Measurements from ENCODE around the gene CLEC2L. TPM values are rescaled to one million over a fixed set of nuclear protein-coding genes. Genes with fewer than 3 reads are reported as not detected.

Gene CLEC2L
- polyA plus RNA-seq, 1 of the 3 experiments (the other 2 are of a cell fraction) = not detected

DNA sequence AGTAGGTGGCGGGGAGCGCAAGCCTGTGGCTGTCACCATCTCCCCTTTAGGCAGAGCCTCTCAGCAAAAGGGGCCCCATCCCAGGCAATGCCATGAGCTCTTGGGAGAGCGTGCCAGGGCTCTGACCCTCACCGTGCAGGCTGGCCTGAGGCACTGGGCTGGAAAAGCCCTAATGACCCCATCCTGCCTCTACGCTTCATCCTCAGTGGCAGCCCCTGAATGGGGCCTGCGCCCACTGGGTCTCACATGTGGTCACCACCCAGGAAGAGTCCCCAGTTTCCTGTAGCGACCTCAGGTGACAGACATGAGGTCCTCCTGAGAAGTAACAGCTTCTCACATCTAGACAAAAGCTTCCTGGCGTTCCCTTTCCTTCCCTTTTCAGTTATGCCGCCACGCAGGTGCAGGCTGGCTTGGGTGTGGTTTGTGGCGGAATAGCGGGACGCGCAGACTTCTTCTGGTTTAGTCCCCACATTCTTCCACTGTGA is 59.2 kb downstream of the CLEC2L start:
- Histone ChIP-seq H4K20me1 (ENCODE audit: insufficient read depth) (no peaks in the 10 kb centered on the region), H3K4me2 (no peak overlapping the region), H3F3A (replicated peaks; ENCODE audit: insufficient read depth) (no peaks in the 10 kb centered on the region), H3K9ac (no peak overlapping the region), H3K9me2 (no peaks in the 10 kb centered on the region), H2AFZ (ENCODE audit: low read depth) (no peak overlapping the region), H3K36me3 (replicated peaks in 1 of 2; ENCODE audit: control insufficient read depth in 1 of 2, insufficient read depth in 2 of 2, low read length in 1 of 2) (peaks cover 58 to 73% of the 10 kb centered on the region in 2 experiments), H3K27me3 (ENCODE audit: insufficient read depth) (no peaks in the 10 kb centered on the region), H3K27ac (ENCODE audit: low read depth in 2 of 2, low read length in 1 of 2) (no peak overlapping the region), H3K4me1 (ENCODE audit: control insufficient read depth in 1 of 2, insufficient read depth in 2 of 2, low read depth in 1 of 2, low read length in 1 of 2) (no peaks in the 10 kb centered on the region), H3K4me3 (ENCODE audit: low read depth in 2 of 2, low read length in 1 of 2) (no peak overlapping the region), H3K79me2 (ENCODE audit: insufficient read depth) (no peaks in the 10 kb centered on the region), H3K9me3 (no peaks in the 10 kb centered on the region)
- ChIA-PET CTCF (interaction anchor here (0.8 to 2.9 kb wide), 4 partner anchors 12 to 420 kb away, joined by 3 to 9 read pairs (median 5); no protein-coding TSS in a partner anchor), POLR2A (interaction anchor here (1.1 kb wide), 1 partner anchor 52 kb away, joined by 3 read pairs; no protein-coding TSS in a partner anchor)
- no peak for DNase-seq
- WGBS (ENCODE audit: low lambda C conversion rate) = 98% methylated on average over 11 of the region's 14 CpGs
- no peak for TF ChIP-seq FOXJ3 (CRISPR knock-in tag; IDR thresholded peaks at IDR 0.05)
- no peak for TF ChIP-seq RCOR1 (IDR thresholded peaks at IDR 0.05; ENCODE audit: low read length)
- TF ChIP-seq CHD2 (IDR thresholded peaks at IDR 0.05; ENCODE audit: low read length, partially characterized antibody) = no peak
- TF ChIP-seq TAF1 (IDR thresholded peaks at IDR 0.05; ENCODE audit: borderline replicate concordance, low read depth, low read length) = no peak
- no peak for TF ChIP-seq SMC3 (IDR thresholded peaks at IDR 0.05; ENCODE audit: low read depth, low read length)
- TF ChIP-seq GABPA (IDR thresholded peaks at IDR 0.05; ENCODE audit: low read depth) = no peak

DNA sequence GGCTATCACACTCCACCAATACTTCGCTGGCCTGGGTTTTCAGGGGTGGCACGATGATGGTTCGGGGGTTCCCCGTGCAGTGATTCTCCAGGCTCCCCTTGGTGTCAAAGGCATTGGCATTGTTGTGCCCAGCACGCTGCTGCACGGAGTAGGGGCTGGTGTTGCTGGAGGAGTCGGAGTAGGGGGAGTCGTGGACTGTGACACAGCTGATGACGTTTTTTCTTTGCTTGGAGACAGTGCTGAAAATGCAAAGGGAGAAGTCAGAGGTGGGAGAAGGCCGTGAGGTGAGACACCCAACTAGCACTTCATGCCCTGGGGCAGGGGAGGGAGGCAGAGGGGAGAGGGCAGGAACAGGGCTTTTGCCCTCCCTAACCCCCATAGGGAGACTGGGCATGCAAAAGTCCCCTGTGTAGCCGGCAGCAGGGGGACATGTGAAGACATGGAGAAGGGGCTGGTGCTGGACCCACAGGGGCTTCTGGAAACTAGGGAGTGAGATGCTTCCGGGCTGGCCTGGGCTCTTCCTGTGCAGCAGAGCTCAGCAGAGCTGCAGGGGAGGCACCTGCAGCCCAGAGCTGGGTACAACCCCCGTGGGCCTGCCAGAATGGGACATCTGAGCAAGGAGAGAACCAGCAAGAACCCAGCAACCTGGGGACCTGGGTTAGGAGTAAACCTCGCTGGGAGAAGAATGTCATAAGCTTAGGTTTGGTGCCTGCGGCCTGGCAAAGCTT is 60.5 kb downstream of the CLEC2L start:
- ChIA-PET POLR2A (interaction anchor here (1.1 kb wide), 1 partner anchor 53 kb away, joined by 3 read pairs; no protein-coding TSS in a partner anchor), CTCF (interaction anchor here (0.6 to 2.3 kb wide), 7 partner anchors 18 to 242 kb away, joined by 3 to 6 read pairs (median 4); no protein-coding TSS in a partner anchor)
- Histone ChIP-seq H3K4me1 (ENCODE audit: control insufficient read depth in 1 of 2, insufficient read depth in 2 of 2, low read depth in 1 of 2, low read length in 1 of 2) (no peaks in the 10 kb centered on the region), H3K79me2 (ENCODE audit: insufficient read depth) (no peaks in the 10 kb centered on the region), H3K27ac (ENCODE audit: low read depth in 2 of 2, low read length in 1 of 2) (no peak overlapping the region), H2AFZ (ENCODE audit: low read depth) (no peak overlapping the region), H3K9me2 (no peaks in the 10 kb centered on the region), H3K9me3 (no peaks in the 10 kb centered on the region), H4K20me1 (ENCODE audit: insufficient read depth) (no peaks in the 10 kb centered on the region), H3K27me3 (ENCODE audit: insufficient read depth) (no peaks in the 10 kb centered on the region), H3F3A (replicated peaks; ENCODE audit: insufficient read depth) (no peaks in the 10 kb centered on the region), H3K4me2 (no peak overlapping the region), H3K36me3 (replicated peaks in 1 of 2; ENCODE audit: control insufficient read depth in 1 of 2, insufficient read depth in 2 of 2, low read length in 1 of 2) (peaks cover 61 to 79% of the 10 kb centered on the region in 2 experiments), H3K4me3 (ENCODE audit: low read depth in 2 of 2, low read length in 1 of 2) (no peak overlapping the region), H3K9ac (no peak overlapping the region)
- TF ChIP-seq RFX5 (IDR thresholded peaks at IDR 0.05; ENCODE audit: low read length) = no peak
- no peak for TF ChIP-seq ELF1 (IDR thresholded peaks at IDR 0.05)
- TF ChIP-seq JUND (IDR thresholded peaks at IDR 0.05) = no peak
- TF ChIP-seq, protein P1, sequence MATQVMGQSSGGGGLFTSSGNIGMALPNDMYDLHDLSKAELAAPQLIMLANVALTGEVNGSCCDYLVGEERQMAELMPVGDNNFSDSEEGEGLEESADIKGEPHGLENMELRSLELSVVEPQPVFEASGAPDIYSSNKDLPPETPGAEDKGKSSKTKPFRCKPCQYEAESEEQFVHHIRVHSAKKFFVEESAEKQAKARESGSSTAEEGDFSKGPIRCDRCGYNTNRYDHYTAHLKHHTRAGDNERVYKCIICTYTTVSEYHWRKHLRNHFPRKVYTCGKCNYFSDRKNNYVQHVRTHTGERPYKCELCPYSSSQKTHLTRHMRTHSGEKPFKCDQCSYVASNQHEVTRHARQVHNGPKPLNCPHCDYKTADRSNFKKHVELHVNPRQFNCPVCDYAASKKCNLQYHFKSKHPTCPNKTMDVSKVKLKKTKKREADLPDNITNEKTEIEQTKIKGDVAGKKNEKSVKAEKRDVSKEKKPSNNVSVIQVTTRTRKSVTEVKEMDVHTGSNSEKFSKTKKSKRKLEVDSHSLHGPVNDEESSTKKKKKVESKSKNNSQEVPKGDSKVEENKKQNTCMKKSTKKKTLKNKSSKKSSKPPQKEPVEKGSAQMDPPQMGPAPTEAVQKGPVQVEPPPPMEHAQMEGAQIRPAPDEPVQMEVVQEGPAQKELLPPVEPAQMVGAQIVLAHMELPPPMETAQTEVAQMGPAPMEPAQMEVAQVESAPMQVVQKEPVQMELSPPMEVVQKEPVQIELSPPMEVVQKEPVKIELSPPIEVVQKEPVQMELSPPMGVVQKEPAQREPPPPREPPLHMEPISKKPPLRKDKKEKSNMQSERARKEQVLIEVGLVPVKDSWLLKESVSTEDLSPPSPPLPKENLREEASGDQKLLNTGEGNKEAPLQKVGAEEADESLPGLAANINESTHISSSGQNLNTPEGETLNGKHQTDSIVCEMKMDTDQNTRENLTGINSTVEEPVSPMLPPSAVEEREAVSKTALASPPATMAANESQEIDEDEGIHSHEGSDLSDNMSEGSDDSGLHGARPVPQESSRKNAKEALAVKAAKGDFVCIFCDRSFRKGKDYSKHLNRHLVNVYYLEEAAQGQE (IDR thresholded peaks at IDR 0.05; ENCODE audit: low read depth, low read length) = no peak
- TF ChIP-seq GABPA (IDR thresholded peaks at IDR 0.05; ENCODE audit: low read depth) = no peak
- no peak for TF ChIP-seq TEAD4 (IDR thresholded peaks at IDR 0.05; ENCODE audit: borderline replicate concordance, insufficient read depth)
- TF ChIP-seq, protein P2, sequence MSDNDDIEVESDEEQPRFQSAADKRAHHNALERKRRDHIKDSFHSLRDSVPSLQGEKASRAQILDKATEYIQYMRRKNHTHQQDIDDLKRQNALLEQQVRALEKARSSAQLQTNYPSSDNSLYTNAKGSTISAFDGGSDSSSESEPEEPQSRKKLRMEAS (IDR thresholded peaks at IDR 0.05; ENCODE audit: low read depth) = no peak
- TF ChIP-seq MXI1 (IDR thresholded peaks at IDR 0.05; ENCODE audit: low read depth, low read length) = no peak
- TF ChIP-seq, protein P3, sequence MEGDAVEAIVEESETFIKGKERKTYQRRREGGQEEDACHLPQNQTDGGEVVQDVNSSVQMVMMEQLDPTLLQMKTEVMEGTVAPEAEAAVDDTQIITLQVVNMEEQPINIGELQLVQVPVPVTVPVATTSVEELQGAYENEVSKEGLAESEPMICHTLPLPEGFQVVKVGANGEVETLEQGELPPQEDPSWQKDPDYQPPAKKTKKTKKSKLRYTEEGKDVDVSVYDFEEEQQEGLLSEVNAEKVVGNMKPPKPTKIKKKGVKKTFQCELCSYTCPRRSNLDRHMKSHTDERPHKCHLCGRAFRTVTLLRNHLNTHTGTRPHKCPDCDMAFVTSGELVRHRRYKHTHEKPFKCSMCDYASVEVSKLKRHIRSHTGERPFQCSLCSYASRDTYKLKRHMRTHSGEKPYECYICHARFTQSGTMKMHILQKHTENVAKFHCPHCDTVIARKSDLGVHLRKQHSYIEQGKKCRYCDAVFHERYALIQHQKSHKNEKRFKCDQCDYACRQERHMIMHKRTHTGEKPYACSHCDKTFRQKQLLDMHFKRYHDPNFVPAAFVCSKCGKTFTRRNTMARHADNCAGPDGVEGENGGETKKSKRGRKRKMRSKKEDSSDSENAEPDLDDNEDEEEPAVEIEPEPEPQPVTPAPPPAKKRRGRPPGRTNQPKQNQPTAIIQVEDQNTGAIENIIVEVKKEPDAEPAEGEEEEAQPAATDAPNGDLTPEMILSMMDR (IDR thresholded peaks at IDR 0.05) = no peak
- no peak for TF ChIP-seq MEF2A (IDR thresholded peaks at IDR 0.05; ENCODE audit: borderline replicate concordance, low read depth)
- no peak for TF ChIP-seq FOSL2 (IDR thresholded peaks at IDR 0.05; ENCODE audit: borderline replicate concordance, low read depth)
- WGBS (ENCODE audit: low lambda C conversion rate) = 94% methylated on average over 15 of the region's 15 CpGs
- no peak for DNase-seq
